Suprapubic skin (tissue), 4 donors: ENCODE data around the gene CCNT2. TPM values are rescaled to one million over a fixed set of nuclear protein-coding genes. Genes with fewer than 3 reads are reported as not detected.
"Not testable (repeated sequence)": the region's sequence is repeated elsewhere in the genome, so short reads cannot be mapped to it uniquely, and the experiment has no call there.

Source experiments
- DNase-seq, 2 donors: peaks; one replicate each; pipeline ENCODE4 v3.0.0-alpha.2; 2019; ENCODE audit warnings: low spot score in 2 of 2
- H3K27ac ChIP-seq: fragments of 200-600 bp; sonication (generic); one replicate; pipeline ENCODE4 v1.5.1; 2019
- H3K27me3 ChIP-seq: fragments of 200-600 bp; sonication (generic); one replicate; pipeline ENCODE4 v1.5.1; 2019
- H3K36me3 ChIP-seq: fragments of 200-600 bp; sonication (generic); one replicate; pipeline ENCODE4 v1.5.1; 2019
- H3K4me1 ChIP-seq: fragments of 200-600 bp; sonication (generic); one replicate; pipeline ENCODE4 v1.5.1; 2019
- H3K4me3 ChIP-seq: fragments of 200-600 bp; sonication (generic); one replicate; pipeline ENCODE4 v1.5.1; 2019; ENCODE audit warnings: mild to moderate bottlenecking
- H3K9me3 ChIP-seq: fragments of 200-600 bp; sonication (generic); one replicate; pipeline ENCODE4 v1.5.1; 2019
- CTCF ChIP-seq, 2 donors: fragments of 200-600 bp in 1 of 2; fragments of 450-650 bp in 1 of 2; sonication (generic) in 1 of 2; IDR thresholded peaks; one replicate each; pipeline ENCODE4 v1.5.1; 2016 to 2019; ENCODE audit warnings: antibody characterized with exemption in 2 of 2, mild to moderate bottlenecking in 1 of 2, moderate library complexity in 1 of 2
- EP300 ChIP-seq: sonication (generic); formaldehyde crosslinking; IDR thresholded peaks from one replicate; pipeline ENCODE4 v1.6.1; 2017; ENCODE audit warnings: antibody characterized with exemption
- POLR2A ChIP-seq, 2 donors: fragments of 450-650 bp; IDR thresholded peaks; one replicate each; pipeline ENCODE4 v1.6.1; 2017; ENCODE audit warnings: antibody characterized with exemption in 2 of 2, mild to moderate bottlenecking in 2 of 2, moderate library complexity in 2 of 2
- POLR2AphosphoS5 ChIP-seq, 3 donors: sonication (generic); formaldehyde crosslinking; IDR thresholded peaks; one replicate each; pipeline ENCODE4 v1.6.1; 2017; ENCODE audit warnings: antibody characterized with exemption in 3 of 3
- WGBS: methylation state at CpG from one replicate; pipeline ENCODE4 v1.1.5; 2018; 5-methylcytosine and 5-hydroxymethylcytosine counted together
- total RNA-seq, 4 donors: library from RNA; depleted of rRNA; stranded (reverse); fragments of >200 nt; gene quantifications; one replicate each; pipeline ENCODE4 v1.1.0, GENCODE V29; 2016

The CCNT2 gene
- total RNA-seq, 4 donors from 2014 or later: 24.0 to 55.8 (median 33.0) TPM

- Histone ChIP-seq H3K27me3 (no peaks in the 10 kb centered on the region), H3K4me1 (no peaks in the 10 kb centered on the region), H3K36me3 (no peaks in the 10 kb centered on the region), H3K27ac (no peak overlapping the region), H3K4me3 (no peak overlapping the region), H3K9me3 (no peaks in the 10 kb centered on the region)
- TF ChIP-seq CTCF (IDR thresholded peaks at IDR 0.05) (no peak), POLR2A (IDR thresholded peaks at IDR 0.05) (no peak), POLR2AphosphoS5 (IDR thresholded peaks at IDR 0.05) (no peak), EP300 (no peak)
- DNase-seq: no peak
- 83% methylated on average over 3 of the region's 3 CpGs for WGBS
Observed at GRCh38 chr2:134883552-134884293, 34.9 kb upstream of the CCNT2 start.

GRCh38 chr2:134884435-134884834 lies 34.2 kb upstream of the CCNT2 start:
- Histone ChIP-seq H3K9me3 (no peaks in the 10 kb centered on the region), H3K36me3 (no peaks in the 10 kb centered on the region), H3K27ac (no peak overlapping the region), H3K4me3 (no peak overlapping the region), H3K4me1 (no peaks in the 10 kb centered on the region), H3K27me3 (no peaks in the 10 kb centered on the region)
- no peak for TF ChIP-seq POLR2A (IDR thresholded peaks at IDR 0.05)
- TF ChIP-seq POLR2AphosphoS5 (IDR thresholded peaks at IDR 0.05): no peak
- DNase-seq: no peak

- WGBS: 97% methylated on average over 1 of the region's 1 CpG
- no peaks in the 10 kb centered on the region for H3K4me1 ChIP-seq
- no peaks in the 10 kb centered on the region for H3K36me3 ChIP-seq
- H3K9me3 ChIP-seq: no peaks in the 10 kb centered on the region
- no peak for DNase-seq
- H3K27ac ChIP-seq: no peak overlapping the region
- no peak overlapping the region for H3K4me3 ChIP-seq
- TF ChIP-seq CTCF (IDR thresholded peaks at IDR 0.05): no peak
- no peak for TF ChIP-seq EP300
- TF ChIP-seq POLR2AphosphoS5 (IDR thresholded peaks at IDR 0.05): no peak
- no peak for TF ChIP-seq POLR2A (IDR thresholded peaks at IDR 0.05)
- no peaks in the 10 kb centered on the region for H3K27me3 ChIP-seq
Observed at GRCh38 chr2:134892282-134893035, 26.2 kb upstream of the CCNT2 start.

- H3K4me3 ChIP-seq: no peak overlapping the region
- H3K4me1 ChIP-seq: no peaks in the 10 kb centered on the region
- TF ChIP-seq EP300 (no peak), POLR2A (IDR thresholded peaks at IDR 0.05) (no peak), POLR2AphosphoS5 (IDR thresholded peaks at IDR 0.05) (no peak), CTCF (IDR thresholded peaks at IDR 0.05) (no peak)
- no peak for DNase-seq
- no peak overlapping the region for H3K27ac ChIP-seq
- H3K9me3 ChIP-seq: no peaks in the 10 kb centered on the region
- H3K36me3 ChIP-seq: no peaks in the 10 kb centered on the region
- H3K27me3 ChIP-seq: no peaks in the 10 kb centered on the region
Observed at GRCh38 chr2:134897932-134898331, 20.7 kb upstream of the CCNT2 start.

- DNase-seq: no peak
- TF ChIP-seq POLR2AphosphoS5 (IDR thresholded peaks at IDR 0.05) (no peak), EP300 (no peak)
- no peaks in the 10 kb centered on the region for H3K36me3 ChIP-seq
- H3K27me3 ChIP-seq: no peaks in the 10 kb centered on the region
- no peak overlapping the region for H3K4me3 ChIP-seq
- H3K27ac ChIP-seq: no peak overlapping the region
- no peaks in the 10 kb centered on the region for H3K9me3 ChIP-seq
- H3K4me1 ChIP-seq: no peaks in the 10 kb centered on the region
Observed at GRCh38 chr2:134899204-134899603, 19.4 kb upstream of the CCNT2 start.

- no peak for DNase-seq
- Histone ChIP-seq H3K36me3 (no peaks in the 10 kb centered on the region), H3K4me3 (no peak overlapping the region), H3K4me1 (no peaks in the 10 kb centered on the region), H3K27ac (no peak overlapping the region), H3K9me3 (no peaks in the 10 kb centered on the region), H3K27me3 (no peaks in the 10 kb centered on the region)
- 97% methylated on average over 1 of the region's 1 CpG for WGBS
- TF ChIP-seq CTCF (IDR thresholded peaks at IDR 0.05): no peak
- TF ChIP-seq EP300: no peak
- TF ChIP-seq POLR2A (IDR thresholded peaks at IDR 0.05): no peak
- no peak for TF ChIP-seq POLR2AphosphoS5 (IDR thresholded peaks at IDR 0.05)
Observed at GRCh38 chr2:134900151-134900550, 18.5 kb upstream of the CCNT2 start.

- 90% methylated on average over 13 of the region's 13 CpGs for WGBS
- H3K4me3 ChIP-seq, H3K9me3 ChIP-seq, H3K4me1 ChIP-seq, H3K36me3 ChIP-seq, H3K27me3 ChIP-seq, DNase-seq, H3K27ac ChIP-seq: not testable (repeated sequence)
Observed at GRCh38 chr2:134903701-134904100, 14.9 kb upstream of the CCNT2 start.
